ENCODE data around the gene RNASEL.
"Not testable (repeated sequence)": the region's sequence is repeated elsewhere in the genome, so short reads cannot be mapped to it uniquely, and the experiment has no call there.

RNASEL gene

GRCh38 chr1:182560392-182560984 lies 28.6 kb downstream of the RNASEL start:
- DNase-seq: no peak

- no peak for DNase-seq
Observed at GRCh38 chr1:182556279-182556678, 32.8 kb downstream of the RNASEL start.

GRCh38 chr1:182555493-182555892 lies 33.6 kb downstream of the RNASEL start:
- DNase-seq: no peak

GRCh38 chr1:182552527-182552926 lies 36.5 kb downstream of the RNASEL start:
- no peak for DNase-seq

- no peak for DNase-seq
Observed at GRCh38 chr1:182549811-182550210, 39.2 kb downstream of the RNASEL start.

GRCh38 chr1:182549346-182549745 lies 39.7 kb downstream of the RNASEL start:
- no peak for DNase-seq

GRCh38 chr1:182533896-182534295 lies 55.2 kb downstream of the RNASEL start:
- DNase-seq: no peak

GRCh38 chr1:182528206-182528605 lies 60.9 kb downstream of the RNASEL start:
- not testable (repeated sequence) for DNase-seq

- DNase-seq: no peak
Observed at GRCh38 chr1:182527680-182528079, 61.4 kb downstream of the RNASEL start.

GRCh38 chr1:182525342-182525741 lies 63.7 kb downstream of the RNASEL start:
- no peak for DNase-seq

All from COR-L47 (cell line).